GM23338 (cell line): ENCODE results near the gene SOCS2. TPM values are rescaled to one million over a fixed set of nuclear protein-coding genes. Genes with fewer than 3 reads are reported as not detected.

ENCODE experiments used
- ATAC-seq: fragments of 200-7000 bp; cut with Tn5 transposase; 3 replicates; pipeline ENCODE4 v1.9.1; 2020
- DNase-seq: peaks from one replicate; pipeline ENCODE4 v3.0.0-alpha.2; 2015; ENCODE audit warnings: low spot score
- H2AFZ ChIP-seq: fragments of 200-600 bp; sonication (generic); 2 replicates; pipeline ENCODE4 v1.8.0; 2016; ENCODE audit warnings: antibody characterized with exemption, mild to moderate bottlenecking, moderate library complexity
- H3F3A ChIP-seq: fragments of 200-600 bp; sonication (generic); replicated peaks from 2 replicates; pipeline ENCODE4 v1.8.0; 2017; ENCODE audit warnings: antibody characterized with exemption, mixed run types, low read depth
- H3K27ac ChIP-seq: fragments of 200-600 bp; sonication (generic); 2 replicates; pipeline ENCODE4 v1.6.1; 2016; ENCODE audit warnings: low read depth
- H3K27me3 ChIP-seq: fragments of 200-600 bp; sonication (generic); 2 replicates; pipeline ENCODE4 v1.8.0; 2016; ENCODE audit warnings: mild to moderate bottlenecking, mixed run types, moderate library complexity; ENCODE audit not compliant: insufficient read depth
- H3K36me3 ChIP-seq: fragments of 200-600 bp; sonication (generic); 2 replicates; pipeline ENCODE4 v1.8.0; 2016; ENCODE audit warnings: mild to moderate bottlenecking; ENCODE audit not compliant: insufficient read depth
- H3K4me1 ChIP-seq: fragments of 200-600 bp; sonication (generic); 2 replicates; pipeline ENCODE4 v1.8.0; 2016; ENCODE audit warnings: mild to moderate bottlenecking, moderate library complexity; ENCODE audit not compliant: insufficient read depth
- H3K4me2 ChIP-seq: fragments of 200-600 bp; sonication (generic); 2 replicates; pipeline ENCODE4 v1.7.1; 2017; ENCODE audit warnings: mixed run types
- H3K4me3 ChIP-seq: fragments of 200-600 bp; sonication (generic); 2 replicates; pipeline ENCODE4 v1.6.1; 2016; ENCODE audit warnings: mixed run types
- H3K79me2 ChIP-seq: fragments of 200-600 bp; sonication (generic); replicated peaks from 2 replicates; pipeline ENCODE4 v1.8.0; 2017; ENCODE audit warnings: mild to moderate bottlenecking; ENCODE audit not compliant: insufficient read depth
- H3K9me2 ChIP-seq: fragments of 200-600 bp; sonication (generic); 2 replicates; pipeline ENCODE4 v1.8.0; 2017; ENCODE audit not compliant: insufficient read depth
- H4K20me1 ChIP-seq: fragments of 200-600 bp; sonication (generic); replicated peaks from 2 replicates; pipeline ENCODE4 v1.8.0; 2017; ENCODE audit warnings: mild to moderate bottlenecking; ENCODE audit not compliant: insufficient read depth
- H3K27ac Mint-ChIP-seq: 2 replicates; pipeline ENCODE4 v1.8.0; 2020; ENCODE audit warnings: inconsistent platforms, mild to moderate bottlenecking, moderate library complexity, mixed read lengths
- H3K27me3 Mint-ChIP-seq: 3 replicates; pipeline ENCODE4 v1.8.0; 2022; ENCODE audit warnings: low read depth, mild to moderate bottlenecking, moderate library complexity, mixed read lengths, inconsistent platforms; ENCODE audit not compliant: insufficient read depth, poor library complexity
- H3K36me3 Mint-ChIP-seq: 3 replicates; pipeline ENCODE4 v1.8.0; 2021; ENCODE audit warnings: low read depth, mild to moderate bottlenecking, inconsistent platforms, moderate library complexity, mixed read lengths
- H3K4me1 Mint-ChIP-seq: 3 replicates; pipeline ENCODE4 v1.8.0; 2020; ENCODE audit warnings: mild to moderate bottlenecking, inconsistent platforms, mixed read lengths
- H3K4me3 Mint-ChIP-seq: 3 replicates; pipeline ENCODE4 v1.8.0; 2021; ENCODE audit warnings: moderate library complexity, mild to moderate bottlenecking, inconsistent platforms, mixed read lengths
- H3K9me3 Mint-ChIP-seq: 3 replicates; pipeline ENCODE4 v1.8.0; 2020; ENCODE audit warnings: moderate library complexity, mild to moderate bottlenecking, inconsistent platforms, mixed read lengths
- CREB1 ChIP-seq: fragments of 250-450 bp; sonication (Bioruptor Pico); IDR thresholded peaks from 2 replicates; pipeline ENCODE4 v1.5.0; 2020; ENCODE audit warnings: low read depth, mild to moderate bottlenecking, moderate library complexity
- CTCF ChIP-seq, 2 experiments: fragments of 200-600 bp in 1 of 2; sonication (generic) in 1 of 2; conservative IDR thresholded peaks; 2 replicates each; pipeline versions ENCODE4 v1.5.1 to v1.6.1; 2016 to 2017; ENCODE audit warnings: antibody characterized with exemption in 2 of 2, low read depth in 2 of 2, mild to moderate bottlenecking in 2 of 2, moderate library complexity in 1 of 2
- ETS1 ChIP-seq: IDR thresholded peaks from 2 replicates; pipeline ENCODE4 v1.6.1; 2016; ENCODE audit warnings: antibody characterized with exemption
- EZH2 ChIP-seq: fragments of 200-600 bp; sonication (generic); IDR thresholded peaks from one replicate; pipeline ENCODE4 v1.8.0; 2017; ENCODE audit warnings: antibody characterized with exemption, mild to moderate bottlenecking, low read depth; ENCODE audit not compliant: unreplicated experiment
- EZH2phosphoT487 ChIP-seq: fragments of 200-600 bp; sonication (generic); IDR thresholded peaks from one replicate; pipeline ENCODE4 v1.8.1; 2018; ENCODE audit warnings: antibody characterized with exemption; ENCODE audit not compliant: unreplicated experiment
- JUNB ChIP-seq: IDR thresholded peaks from one replicate; pipeline ENCODE4 v1.6.1; 2016; ENCODE audit warnings: antibody characterized with exemption; ENCODE audit not compliant: unreplicated experiment
- NANOG ChIP-seq: IDR thresholded peaks from 2 replicates; pipeline ENCODE4 v1.6.1; 2016; ENCODE audit warnings: antibody characterized with exemption, borderline replicate concordance
- POLR2AphosphoS5 ChIP-seq: IDR thresholded peaks from 2 replicates; pipeline ENCODE4 v1.6.1; 2016; ENCODE audit warnings: antibody characterized with exemption, low read depth
- STAT1 ChIP-seq: IDR thresholded peaks from one replicate; pipeline ENCODE4 v1.6.1; 2016; ENCODE audit warnings: antibody characterized with exemption; ENCODE audit not compliant: unreplicated experiment
- ZNF114 ChIP-seq: fragments of 250-450 bp; sonication (Bioruptor Pico); IDR thresholded peaks from 2 replicates; pipeline ENCODE4 v1.5.0; 2020; ENCODE audit warnings: mild to moderate bottlenecking, moderate library complexity
- ZNF331 ChIP-seq: fragments of 250-450 bp; sonication (Bioruptor Pico); IDR thresholded peaks from 2 replicates; pipeline ENCODE4 v1.5.0; 2020; ENCODE audit warnings: low read depth, mild to moderate bottlenecking, moderate library complexity
- polyA plus RNA-seq: library from polyadenylated mRNA; unstranded; fragments of >200 nt; fragmentation: Nextera tagmentation; extraction: Ambion mirVana; gene quantifications from 2 replicates; pipeline ENCODE4 v1.2.1, GENCODE V29; 2016
- total RNA-seq: library from RNA; depleted of rRNA; stranded (reverse); fragments of >200 nt; shearing (Covaris generic); gene quantifications from 2 replicates; pipeline ENCODE4 v1.2.3, GENCODE V29; 2014
- TF ChIP-seq, protein P1 (sequence below): IDR thresholded peaks from one replicate; pipeline ENCODE4 v1.6.1; 2018; ENCODE audit warnings: antibody characterized with exemption; ENCODE audit not compliant: unreplicated experiment

The SOCS2 gene
- total and polyA plus RNA-seq, 2 experiments from 2014 or later: 15.5 to 32.4 TPM

GRCh38 chr12:93595351-93595750, 22.9 kb downstream of the SOCS2 start:
- H3K27me3 Mint-ChIP-seq: peaks cover 4% of the 10 kb centered on the region
- H3K36me3 Mint-ChIP-seq: no peaks in the 10 kb centered on the region
- no peaks in the 10 kb centered on the region for H4K20me1 ChIP-seq
- H3K4me1 ChIP-seq: peaks cover 35% of the 10 kb centered on the region
- no peaks in the 10 kb centered on the region for H3K9me2 ChIP-seq
- no peaks in the 10 kb centered on the region for H3K36me3 ChIP-seq
- no peak for DNase-seq
- H3K4me3 ChIP-seq: no peak overlapping the region
- H3F3A ChIP-seq: no peaks in the 10 kb centered on the region
- peak overlapping the region; percentile 46; the same call in 1 of the 2 replicates for H3K27ac Mint-ChIP-seq
- H3K4me3 Mint-ChIP-seq: no peak overlapping the region
- no peaks in the 10 kb centered on the region for H3K79me2 ChIP-seq
- H3K27me3 ChIP-seq: peaks cover 12% of the 10 kb centered on the region
- H3K4me2 ChIP-seq: no peak overlapping the region
- ATAC-seq: no peak
- no peak overlapping the region for H2AFZ ChIP-seq
- no peak overlapping the region for H3K27ac ChIP-seq
- TF ChIP-seq CREB1 (no peak), POLR2AphosphoS5 (no peak), NANOG (no peak), ZNF114 (CRISPR knock-in tag) (no peak), JUNB (no peak), EZH2 (no peak)
- TF ChIP-seq, protein P1, sequence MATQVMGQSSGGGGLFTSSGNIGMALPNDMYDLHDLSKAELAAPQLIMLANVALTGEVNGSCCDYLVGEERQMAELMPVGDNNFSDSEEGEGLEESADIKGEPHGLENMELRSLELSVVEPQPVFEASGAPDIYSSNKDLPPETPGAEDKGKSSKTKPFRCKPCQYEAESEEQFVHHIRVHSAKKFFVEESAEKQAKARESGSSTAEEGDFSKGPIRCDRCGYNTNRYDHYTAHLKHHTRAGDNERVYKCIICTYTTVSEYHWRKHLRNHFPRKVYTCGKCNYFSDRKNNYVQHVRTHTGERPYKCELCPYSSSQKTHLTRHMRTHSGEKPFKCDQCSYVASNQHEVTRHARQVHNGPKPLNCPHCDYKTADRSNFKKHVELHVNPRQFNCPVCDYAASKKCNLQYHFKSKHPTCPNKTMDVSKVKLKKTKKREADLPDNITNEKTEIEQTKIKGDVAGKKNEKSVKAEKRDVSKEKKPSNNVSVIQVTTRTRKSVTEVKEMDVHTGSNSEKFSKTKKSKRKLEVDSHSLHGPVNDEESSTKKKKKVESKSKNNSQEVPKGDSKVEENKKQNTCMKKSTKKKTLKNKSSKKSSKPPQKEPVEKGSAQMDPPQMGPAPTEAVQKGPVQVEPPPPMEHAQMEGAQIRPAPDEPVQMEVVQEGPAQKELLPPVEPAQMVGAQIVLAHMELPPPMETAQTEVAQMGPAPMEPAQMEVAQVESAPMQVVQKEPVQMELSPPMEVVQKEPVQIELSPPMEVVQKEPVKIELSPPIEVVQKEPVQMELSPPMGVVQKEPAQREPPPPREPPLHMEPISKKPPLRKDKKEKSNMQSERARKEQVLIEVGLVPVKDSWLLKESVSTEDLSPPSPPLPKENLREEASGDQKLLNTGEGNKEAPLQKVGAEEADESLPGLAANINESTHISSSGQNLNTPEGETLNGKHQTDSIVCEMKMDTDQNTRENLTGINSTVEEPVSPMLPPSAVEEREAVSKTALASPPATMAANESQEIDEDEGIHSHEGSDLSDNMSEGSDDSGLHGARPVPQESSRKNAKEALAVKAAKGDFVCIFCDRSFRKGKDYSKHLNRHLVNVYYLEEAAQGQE: no peak
- peaks cover 41% of the 10 kb centered on the region for H3K4me1 Mint-ChIP-seq
- H3K9me3 Mint-ChIP-seq: no peaks in the 10 kb centered on the region

GRCh38 chr12:93597608-93598007, 25.1 kb downstream of the SOCS2 start:
- Histone ChIP-seq H3K4me1 (peaks cover 26% of the 10 kb centered on the region), H3K27ac (no peak overlapping the region), H3K27me3 (peaks cover under 1% of the 10 kb centered on the region; the same call in 1 of the 2 replicates), H3K79me2 (no peaks in the 10 kb centered on the region), H4K20me1 (no peaks in the 10 kb centered on the region), H3K4me2 (no peak overlapping the region), H3K36me3 (no peaks in the 10 kb centered on the region), H3F3A (no peaks in the 10 kb centered on the region), H3K9me2 (no peaks in the 10 kb centered on the region), H2AFZ (no peak overlapping the region), H3K4me3 (no peak overlapping the region)
- no peak overlapping the region for H3K27ac Mint-ChIP-seq
- H3K9me3 Mint-ChIP-seq: no peaks in the 10 kb centered on the region
- ATAC-seq (no peak), DNase-seq (no peak)
- no peaks in the 10 kb centered on the region for H3K36me3 Mint-ChIP-seq
- peaks cover 25% of the 10 kb centered on the region for H3K4me1 Mint-ChIP-seq
- H3K27me3 Mint-ChIP-seq: no peaks in the 10 kb centered on the region
- no peak overlapping the region for H3K4me3 Mint-ChIP-seq
- TF ChIP-seq JUNB: no peak
- TF ChIP-seq NANOG: no peak
- TF ChIP-seq ZNF331 (CRISPR knock-in tag): no peak
- TF ChIP-seq EZH2: no peak
- no peak for TF ChIP-seq STAT1
- no peak for TF ChIP-seq CREB1
- TF ChIP-seq ZNF114 (CRISPR knock-in tag): no peak
- TF ChIP-seq EZH2phosphoT487: no peak
- no peak for TF ChIP-seq POLR2AphosphoS5
- TF ChIP-seq CTCF (conservative IDR thresholded peaks at IDR 0.05; ENCODE audit: low read depth in 2 of 2): no peak
- TF ChIP-seq ETS1: no peak
- TF ChIP-seq, protein P1: no peak
